ENCODE results near the gene SLC38A8.

DNA sequence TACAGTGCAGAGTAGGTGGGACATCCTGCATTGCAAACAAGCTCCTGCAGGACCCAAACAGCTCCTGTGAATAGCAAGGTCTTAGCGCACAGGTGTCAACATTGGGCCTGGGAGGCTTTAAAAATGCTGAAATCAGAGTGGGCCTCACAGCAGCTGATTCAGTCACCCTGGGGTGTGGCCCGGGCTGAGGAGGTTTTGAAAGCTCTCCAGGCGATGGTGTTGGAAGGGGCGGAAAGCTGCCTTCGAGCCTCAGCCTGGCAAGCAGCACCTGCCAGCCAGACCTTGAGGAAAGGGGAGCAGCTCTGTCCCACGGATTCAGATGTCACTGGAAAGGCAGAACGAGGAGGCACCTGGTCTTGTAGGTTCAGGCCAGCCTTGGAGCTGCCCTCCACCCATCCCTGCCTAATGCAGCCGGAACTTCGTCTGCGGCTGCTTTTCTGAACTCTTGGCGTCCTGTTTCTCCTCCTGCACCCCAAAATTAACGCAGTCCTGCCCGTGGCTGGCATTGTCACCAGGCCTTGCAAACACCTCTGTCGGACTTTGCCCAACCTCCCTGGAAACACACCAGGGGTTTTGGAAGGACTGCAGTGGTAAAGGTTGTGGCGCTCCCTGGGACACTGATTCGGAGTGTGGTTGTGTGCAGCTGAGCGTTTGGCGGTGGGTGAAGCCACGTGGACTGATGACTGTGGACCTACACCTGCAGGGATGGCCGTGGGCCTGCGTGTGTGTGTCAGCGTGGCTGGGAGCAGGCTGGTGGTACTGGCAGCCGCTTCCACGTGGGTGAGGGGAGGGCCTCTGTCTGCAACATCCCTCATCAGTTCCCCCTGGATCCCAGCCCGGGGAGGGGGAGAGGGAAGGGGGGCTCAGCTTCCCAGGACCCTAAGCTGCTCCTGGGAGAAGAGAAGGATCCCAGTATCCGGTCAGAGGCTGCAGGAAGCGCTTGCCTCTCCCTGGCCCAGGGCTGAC lies 71.1 kb downstream of the SLC38A8 start:
- TF ChIP-seq CTCF (conservative IDR thresholded peaks at IDR 0.05; ENCODE audit: low read length), result no peak
- no peak for TF ChIP-seq EZH2phosphoT487 (IDR thresholded peaks at IDR 0.05; ENCODE audit: borderline replicate concordance)
